Lower leg skin (tissue), 3 donors: ENCODE results near the gene NMNAT2.

Source experiments
- POLR2A ChIP-seq, 2 donors: fragments of 450-650 bp; IDR thresholded peaks; one replicate each; pipeline ENCODE4 v1.6.1; 2016 to 2017; ENCODE audit warnings: antibody characterized with exemption in 2 of 2, mild to moderate bottlenecking in 1 of 2, moderate library complexity in 1 of 2
- TF ChIP-seq, protein P1 (sequence below), 3 donors: fragments of 450-650 bp; IDR thresholded peaks; one replicate each; pipeline ENCODE4 v1.5.1; 2016; ENCODE audit warnings: antibody characterized with exemption in 3 of 3, mild to moderate bottlenecking in 3 of 3, moderate library complexity in 2 of 3

DNA sequence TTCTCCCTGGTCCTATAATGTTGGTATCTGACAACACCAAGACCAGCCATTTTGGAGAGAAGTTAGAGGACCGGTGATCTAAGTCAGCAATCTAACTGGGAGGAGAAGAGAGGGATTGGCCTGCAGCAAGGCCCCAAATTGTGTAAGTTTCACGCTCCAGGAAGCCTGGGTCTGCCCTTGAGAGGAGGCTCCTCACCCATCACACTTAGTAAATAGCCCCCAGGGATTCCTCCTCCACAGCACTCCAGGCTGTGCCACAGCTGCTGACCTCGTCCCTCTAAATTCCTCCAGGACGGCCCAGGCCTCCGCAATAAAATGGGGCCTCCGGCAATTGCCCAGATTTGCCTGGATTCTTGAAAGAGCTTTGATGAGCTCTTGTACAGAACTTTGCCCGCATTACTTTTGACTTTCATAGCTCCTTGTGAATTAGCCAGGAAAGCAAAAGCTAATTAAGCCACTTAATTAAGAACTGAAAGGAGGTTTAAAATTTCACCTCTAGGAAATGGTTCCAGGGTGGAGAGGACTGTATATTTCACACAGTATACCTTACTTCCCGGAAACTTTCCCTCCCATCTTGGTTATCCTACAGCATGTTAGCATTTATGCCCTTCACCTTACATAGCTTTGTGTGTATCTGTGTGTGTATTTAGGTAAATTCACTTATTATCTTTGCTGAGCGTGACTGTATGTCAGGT is 141.6 kb downstream of the NMNAT2 start:
- TF ChIP-seq, protein P1, sequence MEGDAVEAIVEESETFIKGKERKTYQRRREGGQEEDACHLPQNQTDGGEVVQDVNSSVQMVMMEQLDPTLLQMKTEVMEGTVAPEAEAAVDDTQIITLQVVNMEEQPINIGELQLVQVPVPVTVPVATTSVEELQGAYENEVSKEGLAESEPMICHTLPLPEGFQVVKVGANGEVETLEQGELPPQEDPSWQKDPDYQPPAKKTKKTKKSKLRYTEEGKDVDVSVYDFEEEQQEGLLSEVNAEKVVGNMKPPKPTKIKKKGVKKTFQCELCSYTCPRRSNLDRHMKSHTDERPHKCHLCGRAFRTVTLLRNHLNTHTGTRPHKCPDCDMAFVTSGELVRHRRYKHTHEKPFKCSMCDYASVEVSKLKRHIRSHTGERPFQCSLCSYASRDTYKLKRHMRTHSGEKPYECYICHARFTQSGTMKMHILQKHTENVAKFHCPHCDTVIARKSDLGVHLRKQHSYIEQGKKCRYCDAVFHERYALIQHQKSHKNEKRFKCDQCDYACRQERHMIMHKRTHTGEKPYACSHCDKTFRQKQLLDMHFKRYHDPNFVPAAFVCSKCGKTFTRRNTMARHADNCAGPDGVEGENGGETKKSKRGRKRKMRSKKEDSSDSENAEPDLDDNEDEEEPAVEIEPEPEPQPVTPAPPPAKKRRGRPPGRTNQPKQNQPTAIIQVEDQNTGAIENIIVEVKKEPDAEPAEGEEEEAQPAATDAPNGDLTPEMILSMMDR (IDR thresholded peaks at IDR 0.05): no peak
- TF ChIP-seq POLR2A (IDR thresholded peaks at IDR 0.05): no peak
